Measurements from ENCODE around the gene TOMM5.
A peak's percentile ranks its signal among the peaks of the same experiment; 100 is the strongest.

The TOMM5 gene

DNA sequence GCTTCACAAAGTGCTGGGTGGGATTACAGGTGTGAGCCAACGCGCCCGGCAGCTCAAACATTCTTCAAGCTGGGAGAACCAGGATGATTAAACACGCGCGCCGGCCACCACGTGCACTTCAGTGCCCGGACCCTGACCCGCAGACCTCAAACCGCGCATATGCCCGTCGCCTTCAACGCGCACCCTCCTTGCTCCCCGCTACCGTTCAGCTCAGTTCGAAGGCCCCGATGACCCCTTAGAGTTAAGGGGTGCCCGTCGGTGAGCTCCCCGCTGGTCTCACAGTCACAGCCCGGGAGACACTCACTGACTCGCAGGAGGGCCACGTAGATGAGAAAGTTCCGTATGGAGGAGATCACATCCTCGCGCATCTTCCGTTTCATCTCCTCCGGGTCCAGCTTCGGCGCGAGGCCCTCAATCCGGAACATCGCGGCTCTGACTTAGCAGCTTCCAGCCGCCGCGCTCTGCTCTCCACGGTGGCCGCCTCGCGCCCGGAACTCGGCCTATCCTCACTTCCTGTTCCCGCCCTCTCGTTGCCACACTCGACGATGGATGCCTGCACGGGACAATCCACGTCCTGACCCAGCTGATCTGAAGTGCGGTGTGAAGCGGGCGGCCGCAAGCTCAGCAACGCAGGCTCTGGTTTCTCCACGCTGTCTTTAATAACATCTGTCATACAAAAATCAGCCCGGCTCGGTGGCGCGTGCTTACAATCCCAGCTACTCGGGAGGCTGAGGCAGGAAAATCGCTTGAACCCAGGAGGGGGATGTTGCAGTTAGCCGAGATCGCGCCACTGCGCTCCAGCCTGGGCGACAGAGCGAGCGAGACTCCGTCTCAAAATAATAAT lies at the start of gene TOMM5:
Gene TOMM5, minus strand, starts transcription at position 490 of the 844 bp plus-strand sequence. Its CDS starts 65 bp downstream, at position 425.
- peak; percentile 92 for DNase-seq

DNA sequence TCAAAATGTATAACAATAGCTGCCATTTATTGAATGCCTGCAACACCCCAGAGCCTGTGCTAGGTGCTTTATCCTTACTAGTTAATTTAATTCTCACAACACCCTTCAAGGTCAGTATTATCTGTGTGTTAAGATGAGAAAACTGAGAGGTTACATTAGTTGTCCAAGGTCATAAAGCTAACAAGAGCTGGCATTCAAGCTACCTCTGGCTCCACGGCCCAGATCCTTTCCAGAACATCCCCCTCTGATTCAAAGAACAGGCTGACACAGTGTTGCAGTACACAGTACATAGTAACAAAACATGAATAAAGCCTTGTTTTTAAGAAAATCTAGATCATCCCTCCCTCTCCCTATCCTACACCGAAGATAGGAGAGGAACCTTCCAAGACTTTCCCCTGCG lies 48.9 kb upstream of the TOMM5 start:
- DNase-seq, result no peak

DNA sequence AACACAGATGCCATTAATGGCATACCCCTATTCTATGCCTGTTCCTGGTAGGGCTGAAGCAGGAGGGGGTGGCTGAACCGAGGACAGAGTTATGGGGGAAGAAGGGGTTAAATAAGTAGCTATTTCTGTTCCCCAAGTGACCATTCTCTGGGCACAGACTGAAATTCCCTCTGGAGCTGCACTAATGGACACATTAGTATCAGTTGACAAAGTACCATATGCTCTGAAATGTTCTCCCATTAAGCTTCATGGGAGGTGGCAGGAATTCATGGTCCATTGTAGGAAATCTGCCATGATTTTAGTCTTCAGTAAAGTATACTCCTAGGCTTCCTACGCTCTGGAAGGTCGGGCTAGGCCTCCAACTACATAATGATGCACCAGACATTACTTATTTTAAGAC lies 47.8 kb upstream of the TOMM5 start:
- DNase-seq, result no peak

DNA sequence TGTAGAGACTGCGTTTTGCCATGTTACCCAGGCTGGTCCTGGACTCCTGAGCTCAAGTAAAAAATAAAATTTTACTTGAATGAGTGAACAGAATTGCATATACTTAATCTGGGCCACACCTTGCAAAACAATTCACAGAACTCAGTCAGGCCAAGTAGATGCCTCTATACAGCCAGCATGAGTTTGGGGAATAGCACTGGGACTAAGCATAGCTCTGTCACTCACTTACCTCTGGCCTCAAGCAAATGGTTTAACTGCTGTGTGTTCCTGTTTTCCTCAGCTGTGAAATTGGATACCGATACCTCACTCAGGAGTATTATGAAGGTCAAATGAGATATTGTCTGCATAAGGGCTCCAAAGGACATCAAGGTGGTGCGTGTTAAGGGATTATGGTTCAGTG lies 47.4 kb upstream of the TOMM5 start:
- no peak for DNase-seq

DNA sequence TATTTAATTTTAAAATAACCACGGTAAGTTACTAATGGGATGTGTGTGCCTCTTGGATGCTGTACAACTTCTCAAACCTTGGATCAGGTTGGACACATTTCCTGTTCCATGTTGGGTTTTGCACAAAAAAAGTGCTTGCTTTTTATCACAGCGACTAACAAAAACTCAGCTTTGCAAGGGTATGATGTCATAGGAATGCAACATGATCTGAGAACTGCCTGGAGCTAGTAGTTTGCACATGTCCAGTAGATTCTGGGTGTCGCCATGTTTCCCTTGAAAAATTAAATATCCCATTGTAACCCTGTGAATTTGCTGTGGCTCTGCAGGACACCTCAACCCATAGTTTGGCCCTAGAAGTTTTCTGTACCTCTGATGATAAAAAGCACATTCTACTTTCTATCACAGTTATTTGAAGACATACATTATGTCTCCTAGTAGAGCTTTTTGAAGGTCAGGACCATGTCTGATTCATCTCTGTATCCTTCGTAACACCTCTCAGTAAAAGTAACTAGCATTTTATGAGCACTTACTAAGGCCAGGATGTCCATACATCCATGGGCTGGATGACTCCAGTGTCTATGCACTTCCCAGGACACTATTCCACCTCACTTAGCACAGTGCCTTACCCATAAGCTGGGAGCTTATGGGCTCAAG lies 46.8 kb upstream of the TOMM5 start:
- DNase-seq, result peak; percentile 31

DNA sequence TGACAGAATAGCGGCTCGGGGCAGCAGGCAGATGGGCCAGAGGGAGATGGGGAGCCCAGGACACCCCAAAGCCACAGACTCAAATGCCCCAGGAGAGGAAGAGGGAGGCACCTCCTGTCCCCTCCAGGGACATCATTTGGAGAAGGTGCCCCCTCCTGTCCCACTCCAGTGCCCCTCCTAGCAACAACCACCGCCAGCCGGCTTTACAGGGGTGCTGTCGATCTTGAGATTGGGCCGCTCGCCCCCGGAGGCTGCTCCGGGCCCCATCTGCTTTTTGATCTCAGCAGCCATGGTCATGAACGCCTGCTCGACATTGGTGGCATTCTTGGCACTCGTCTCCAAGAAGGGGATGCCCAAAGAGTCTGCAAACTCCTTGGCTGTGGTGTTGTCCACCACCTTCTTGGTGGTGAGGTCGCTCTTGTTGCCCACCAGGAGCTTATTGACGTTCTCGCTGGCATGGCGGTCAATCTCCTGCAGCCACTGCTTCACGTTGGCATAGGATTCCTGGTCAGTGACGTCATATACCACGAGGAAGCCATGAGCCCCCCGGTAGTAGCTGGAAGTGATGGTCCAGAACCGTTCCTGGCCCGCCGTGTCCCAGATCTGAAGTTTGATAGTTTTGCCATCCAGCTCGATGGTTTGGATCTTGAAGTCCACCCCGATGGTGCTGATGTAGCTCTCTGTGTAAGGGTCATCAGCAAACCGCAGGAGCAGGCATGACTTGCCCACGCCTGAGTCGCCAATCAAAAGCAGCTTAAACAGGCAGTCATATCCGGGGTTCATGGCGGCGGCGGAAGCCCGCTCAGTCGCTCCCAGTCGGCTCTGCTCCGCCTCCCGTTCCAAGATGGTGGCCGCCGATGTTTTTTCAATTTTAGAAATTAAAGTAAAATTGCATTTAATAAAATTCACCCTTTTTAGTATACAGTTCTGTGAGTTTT lies 44.4 kb upstream of the TOMM5 start:
- DNase-seq, result no peak

DNA sequence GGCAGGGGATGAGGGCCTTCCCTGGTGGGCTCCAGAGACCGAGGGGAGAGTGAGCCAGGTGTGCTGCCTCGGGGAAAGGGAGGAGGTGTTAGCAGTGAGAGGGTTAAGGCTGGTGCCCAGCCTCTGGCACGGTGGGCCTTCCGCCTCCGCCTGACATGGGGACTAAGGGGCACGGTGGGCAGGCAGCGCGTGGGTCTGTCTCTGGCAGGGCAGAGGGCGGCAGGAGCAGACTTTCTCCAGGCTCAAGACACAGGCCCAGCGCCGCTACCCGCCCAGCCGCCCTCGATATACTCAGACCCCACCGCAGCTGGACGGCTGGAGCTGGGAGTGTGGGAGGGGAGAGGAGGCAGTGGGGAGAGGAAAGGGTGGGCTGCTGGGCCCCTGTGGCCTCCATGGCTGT lies 43.4 kb upstream of the TOMM5 start:
- no peak for DNase-seq

DNA sequence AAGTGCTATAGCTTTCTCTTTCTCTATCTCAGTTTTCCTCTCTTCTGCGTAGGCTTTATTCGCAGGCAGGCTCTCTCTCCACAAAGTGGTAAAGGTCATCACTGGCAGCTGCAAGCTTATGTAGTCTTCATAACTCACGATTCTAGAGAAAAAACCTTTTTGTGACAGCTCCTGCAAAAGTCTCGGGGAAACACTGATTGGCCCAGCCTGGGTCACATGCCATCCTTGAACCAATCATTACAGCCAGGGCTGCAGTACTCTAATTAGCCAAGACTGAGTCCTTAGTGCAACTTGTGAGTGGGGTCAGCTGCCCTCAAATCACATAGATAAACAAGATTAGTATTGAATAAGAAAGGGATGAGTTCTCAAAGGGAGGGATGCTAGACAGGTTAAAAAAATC lies 40.1 kb upstream of the TOMM5 start:
- DNase-seq, result no peak

DNA sequence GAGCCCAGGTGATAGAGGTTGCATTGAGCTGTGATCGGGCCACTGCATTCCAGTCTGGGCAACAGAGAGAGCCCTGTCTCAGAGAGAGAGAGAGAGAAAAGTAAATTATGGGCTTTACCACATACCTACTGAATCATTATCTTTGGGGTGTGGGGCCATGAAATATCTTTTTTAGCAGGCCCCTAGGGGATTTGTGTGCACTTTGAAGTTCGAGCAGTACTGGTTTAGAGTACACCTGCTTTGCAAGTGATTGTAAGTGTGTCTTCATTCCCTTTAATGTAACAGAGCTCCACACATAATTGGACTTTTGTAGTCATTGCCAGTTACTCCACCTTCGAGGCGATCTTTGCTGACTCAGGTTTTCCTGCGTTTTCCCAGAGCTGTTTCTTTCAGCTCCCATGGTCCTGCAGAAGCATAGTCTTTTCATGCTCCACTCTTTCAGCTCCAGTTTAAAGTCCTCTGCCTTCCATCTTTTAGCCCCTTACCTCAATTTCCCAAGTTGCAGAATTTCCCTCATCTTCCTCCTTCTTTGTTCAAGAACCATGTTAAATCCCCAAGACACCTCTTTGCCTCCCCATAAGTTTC lies 34.4 kb upstream of the TOMM5 start:
- DNase-seq, result no peak

DNA sequence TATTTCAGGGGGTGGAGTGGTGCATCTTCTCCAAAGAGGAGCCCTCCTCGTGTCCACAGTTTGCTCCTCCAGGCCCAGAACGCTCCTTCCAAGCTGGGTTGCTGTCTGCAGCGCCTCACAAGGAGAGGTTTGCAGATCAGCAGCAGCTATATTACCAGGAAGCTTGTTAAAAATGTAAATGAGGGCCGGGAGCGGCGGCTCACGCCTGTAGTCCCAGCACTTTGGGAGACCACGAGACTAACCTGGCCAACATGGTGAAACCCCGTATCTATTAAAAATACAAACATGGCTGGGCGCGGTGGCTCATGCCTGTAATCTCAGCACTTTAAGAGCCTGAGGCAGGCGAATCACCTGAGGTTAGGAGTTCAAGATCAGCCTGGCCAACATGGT lies 33.4 kb upstream of the TOMM5 start:
- no peak for DNase-seq

DNA sequence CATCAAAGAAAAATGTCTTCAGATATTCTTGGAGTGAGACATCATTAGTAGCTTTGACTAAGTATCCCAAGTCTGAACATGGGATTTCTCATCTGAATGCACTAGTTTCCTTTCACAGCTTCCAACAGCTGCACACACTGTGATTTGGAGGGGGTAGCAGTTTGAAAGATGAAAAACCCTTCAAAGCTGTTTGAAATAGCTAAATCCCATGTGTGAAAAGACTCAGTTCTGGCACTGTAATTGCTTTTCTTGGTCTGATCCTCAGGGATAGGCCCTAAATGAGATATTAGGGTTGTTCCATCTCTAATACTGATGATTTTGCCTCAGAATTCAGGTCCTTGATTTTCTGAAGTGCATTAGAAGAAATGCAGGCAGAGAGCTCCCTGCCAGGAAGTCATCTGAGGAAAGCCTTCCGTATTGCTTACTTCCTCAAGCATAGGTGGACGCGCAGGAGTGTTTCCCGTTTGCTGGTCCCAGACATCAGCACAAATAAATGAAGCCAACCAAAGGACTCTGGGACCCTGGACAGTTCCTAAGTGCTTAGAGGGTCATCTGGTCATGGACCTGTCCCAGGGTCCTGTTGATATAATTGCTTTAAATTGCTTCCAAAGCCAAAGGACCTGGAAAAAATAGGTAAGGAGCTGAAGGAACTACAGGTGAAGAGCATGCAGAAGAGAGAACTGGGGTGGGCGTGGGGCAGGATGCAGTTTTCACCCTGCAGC lies 32.8 kb upstream of the TOMM5 start:
- no peak for DNase-seq

DNA sequence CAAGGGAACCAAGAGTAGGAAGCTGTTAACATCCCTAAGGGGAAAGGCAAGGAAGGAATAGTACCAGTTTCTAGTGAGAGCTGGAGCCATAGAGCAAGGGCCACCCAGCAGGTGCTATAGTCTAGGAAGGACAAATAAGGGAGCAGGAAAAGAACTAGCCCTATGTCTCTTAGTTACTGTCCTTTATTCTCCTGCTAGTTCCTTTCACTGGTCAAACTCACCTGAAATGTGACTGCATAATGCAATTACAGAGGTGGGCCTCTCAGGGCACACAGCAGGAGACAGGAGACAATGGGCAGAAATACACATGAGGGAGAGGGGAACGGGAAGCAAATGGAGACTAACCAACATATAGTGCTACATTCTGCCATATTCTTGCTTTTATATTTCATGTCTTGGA lies 31.7 kb upstream of the TOMM5 start:
- DNase-seq, result no peak

DNA sequence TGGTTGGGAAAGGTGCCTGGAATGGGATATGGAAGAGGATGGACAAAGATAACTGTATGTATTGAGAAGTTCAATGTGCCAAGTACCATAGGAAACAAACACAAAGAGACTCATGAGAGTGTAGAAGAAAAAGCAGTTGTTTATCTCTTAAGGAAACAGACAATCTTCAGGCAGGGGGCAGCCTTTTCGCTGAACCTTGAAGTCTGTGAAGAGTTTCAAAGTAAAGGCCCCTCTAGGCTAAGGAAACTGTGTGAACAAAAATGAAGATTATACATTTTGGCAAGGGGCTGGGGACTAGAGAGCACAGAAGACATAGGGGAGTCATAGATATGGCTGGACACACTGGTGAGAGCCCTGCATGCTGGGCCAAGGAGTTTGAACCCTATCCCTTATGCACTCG lies 30.9 kb upstream of the TOMM5 start:
- DNase-seq, result no peak

DNA sequence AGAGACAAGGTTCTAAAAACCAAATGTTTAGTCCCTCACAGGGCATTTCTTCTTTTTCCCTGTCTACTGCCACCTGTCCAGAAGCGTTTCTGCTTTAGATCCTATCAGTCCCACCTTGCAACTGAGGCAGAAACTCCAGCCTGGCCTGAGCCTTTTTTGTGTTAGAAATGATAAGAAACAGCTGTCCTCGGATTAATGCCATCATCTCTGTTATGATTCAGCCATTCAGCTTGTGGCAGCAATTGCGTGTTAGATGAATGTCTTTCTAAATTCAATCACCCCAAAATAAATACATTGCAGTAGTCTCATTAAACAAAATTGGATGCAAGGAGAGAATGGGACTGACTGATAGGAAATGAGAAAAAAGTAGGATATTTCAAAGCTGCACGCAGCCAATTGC lies 30.1 kb upstream of the TOMM5 start:
- DNase-seq, result no peak

DNA sequence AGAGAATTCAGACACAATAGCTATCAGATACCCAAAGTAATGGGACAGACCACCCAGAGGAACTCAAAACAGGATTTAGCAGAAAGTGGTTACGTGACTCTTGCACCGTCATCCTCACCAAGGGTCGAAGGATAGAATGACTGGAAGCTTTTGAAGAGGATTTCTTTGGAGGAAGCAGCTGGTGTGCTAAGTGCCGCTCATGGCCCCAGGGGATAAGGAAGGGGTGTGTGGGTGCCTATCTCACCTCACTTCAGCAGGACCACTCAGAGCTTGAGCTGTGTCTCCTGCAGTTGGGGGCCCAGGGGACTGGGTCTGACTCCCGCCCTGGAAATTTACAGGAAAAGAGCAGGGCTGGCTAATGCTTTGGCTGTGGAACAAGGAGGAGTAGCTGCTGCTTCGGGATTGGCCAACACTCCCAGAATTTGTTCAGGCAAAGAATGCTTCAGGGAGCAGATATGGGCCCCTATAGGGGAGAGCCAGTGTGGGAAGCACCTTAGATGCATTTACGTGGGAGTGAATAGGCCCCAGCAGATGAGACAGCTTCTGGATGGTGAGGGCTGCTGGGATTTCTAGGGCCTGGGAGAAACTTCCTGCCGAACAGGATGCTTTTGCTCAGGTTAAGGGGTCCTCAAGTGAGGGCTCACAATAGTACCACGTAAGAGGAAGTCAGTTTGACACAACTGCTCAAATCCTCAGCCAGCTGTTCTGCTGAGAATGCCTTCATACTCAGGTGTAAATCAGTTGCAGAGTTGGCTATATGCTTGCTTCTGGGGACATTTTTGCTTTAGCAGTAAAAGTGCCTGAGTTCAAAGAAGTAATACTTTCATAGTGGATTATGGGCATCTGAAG lies 29.1 kb upstream of the TOMM5 start:
- DNase-seq, result no peak

DNA sequence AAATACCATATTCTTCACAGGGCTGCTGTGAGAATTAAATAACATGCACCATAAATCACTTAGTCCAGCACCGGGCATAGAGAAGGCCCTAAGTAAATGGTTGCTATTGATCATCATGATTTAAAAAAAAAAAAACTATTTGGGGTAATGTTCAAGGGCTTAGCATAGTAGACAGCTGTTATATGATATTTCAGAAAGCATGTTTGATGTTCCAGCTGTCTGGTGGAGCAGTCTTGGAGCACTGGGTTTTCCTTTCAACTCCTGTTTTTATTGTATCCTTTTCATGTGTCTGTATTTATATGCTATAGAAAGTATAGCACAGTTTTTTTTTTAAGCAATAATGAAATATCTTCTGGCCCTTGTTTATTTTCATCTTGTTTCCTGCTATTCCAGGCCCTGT lies 28.0 kb upstream of the TOMM5 start:
- DNase-seq, result no peak

DNA sequence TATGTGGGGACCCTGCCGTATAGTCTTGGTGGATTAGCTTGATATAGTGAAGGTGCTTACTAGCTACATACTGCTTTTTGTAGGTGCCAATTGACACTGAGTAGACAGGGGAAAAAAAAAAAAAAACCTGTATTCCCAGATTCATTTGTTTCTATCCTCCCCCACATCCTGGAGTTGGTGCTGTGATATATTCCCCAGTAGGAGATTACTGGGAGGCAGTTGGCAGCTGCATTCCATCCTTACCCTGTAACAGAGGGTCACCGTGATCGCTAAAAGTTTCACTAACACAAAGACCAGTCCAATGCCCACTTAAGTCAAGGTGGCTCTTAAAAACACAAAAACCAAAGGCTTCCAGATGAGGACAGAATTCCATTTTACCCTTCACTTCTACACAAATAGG lies 27.4 kb upstream of the TOMM5 start:
- no peak for DNase-seq

DNA sequence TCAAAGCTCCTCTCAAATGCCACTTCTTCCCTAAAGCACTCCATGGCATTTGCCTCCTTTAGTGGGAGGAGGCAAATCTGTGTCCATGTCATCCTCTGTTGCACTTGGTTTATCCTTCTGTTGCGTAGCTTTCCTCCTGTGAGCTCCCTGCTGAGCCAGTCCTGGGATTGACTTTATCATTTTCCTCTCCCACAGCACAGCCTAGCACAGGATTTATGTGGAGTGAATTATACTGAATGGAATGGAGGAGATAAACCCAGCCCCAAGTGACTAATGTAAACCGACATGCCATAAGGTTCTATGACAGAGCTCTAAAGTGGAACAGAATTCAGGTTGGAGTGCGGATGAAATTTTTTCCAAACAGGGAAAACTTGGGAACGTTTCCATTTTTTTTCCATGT lies 26.4 kb upstream of the TOMM5 start:
- no peak for DNase-seq

DNA sequence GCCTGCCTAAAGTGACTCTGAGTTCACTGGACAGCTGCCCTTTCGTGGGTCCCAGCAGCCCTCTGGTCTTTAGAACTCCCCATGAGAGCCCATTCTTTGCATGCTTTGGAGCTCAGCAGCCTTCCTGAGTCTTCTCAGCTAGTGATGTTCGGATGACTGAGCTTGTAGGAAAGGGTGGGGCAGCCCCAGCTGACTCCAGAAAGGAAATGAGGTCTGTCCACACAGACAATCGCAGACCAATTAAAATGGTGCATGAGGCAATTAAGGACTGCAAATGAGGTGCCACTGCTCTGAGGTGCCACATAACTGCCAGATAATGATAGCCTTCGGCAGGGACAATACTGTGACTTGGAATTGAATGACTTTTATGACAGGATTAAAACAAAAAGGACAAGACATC lies 25.4 kb upstream of the TOMM5 start:
- DNase-seq, result no peak

DNA sequence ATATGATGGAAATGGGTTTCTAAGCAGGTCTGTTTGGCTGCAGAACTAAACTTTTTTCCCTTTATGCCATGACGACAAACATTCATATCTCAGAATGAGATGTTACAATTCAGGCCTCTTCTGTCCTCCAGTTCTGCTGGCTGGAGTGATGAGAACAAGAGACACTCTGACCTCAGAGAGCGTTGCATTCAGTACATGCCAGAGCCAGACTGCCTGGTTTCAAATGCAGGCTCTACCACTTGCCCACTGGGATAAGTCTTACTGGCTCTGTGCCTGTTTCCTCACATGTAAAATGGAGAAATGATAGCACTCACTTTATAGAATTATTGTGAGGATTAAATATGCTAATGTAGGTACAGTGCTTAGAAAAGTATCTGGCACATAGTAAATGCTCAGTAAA lies 24.8 kb upstream of the TOMM5 start:
- no peak for DNase-seq

DNA sequence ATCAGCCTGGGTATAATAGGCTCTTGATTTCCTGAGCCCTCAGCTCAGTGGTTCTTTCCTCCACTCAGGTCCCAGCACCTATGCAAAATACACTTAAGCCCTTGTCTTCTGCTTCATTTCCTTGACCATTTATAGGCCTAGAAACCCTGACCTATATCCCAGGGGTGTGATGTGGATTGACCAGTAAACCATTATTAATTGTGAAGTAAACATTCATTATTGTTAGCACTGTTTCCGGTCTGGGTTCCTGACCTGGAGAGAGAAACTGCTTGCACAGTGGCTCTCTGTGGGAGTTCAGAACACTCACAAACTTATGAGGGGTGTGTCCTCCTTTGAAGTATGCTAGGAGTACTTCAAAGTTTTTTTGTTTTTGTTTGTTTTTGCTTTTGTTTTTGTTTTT lies 19.6 kb upstream of the TOMM5 start:
- no peak for DNase-seq

DNA sequence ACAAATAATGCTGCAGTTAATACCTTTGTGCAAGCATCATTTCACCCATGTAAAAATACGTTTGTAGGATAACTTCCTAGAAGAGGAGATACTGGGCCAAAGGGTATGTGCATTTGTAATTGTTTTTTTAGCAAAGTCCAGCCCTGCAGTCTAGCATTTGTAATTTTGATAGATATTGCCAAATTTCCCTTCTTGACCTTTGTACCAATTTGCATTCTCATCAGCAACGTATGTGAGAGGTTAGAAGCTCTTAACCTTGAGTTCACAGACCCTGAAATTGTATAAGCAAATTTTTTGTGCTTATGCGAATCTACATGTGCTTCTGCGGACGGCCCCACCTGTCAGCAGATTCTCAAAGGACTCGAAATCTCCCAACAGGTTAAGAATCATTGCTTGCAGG lies 18.6 kb upstream of the TOMM5 start:
- DNase-seq, result no peak
